Mammary epithelial cell (primary cell): ENCODE data around the gene RPL3.

Source experiments
- EZH2 ChIP-seq: IDR thresholded peaks from 2 replicates; pipeline ENCODE4 v1.6.1; 2012; ENCODE audit warnings: low read length, inconsistent platforms, borderline replicate concordance
- TF ChIP-seq, protein P1 (sequence below), 2 donors: IDR thresholded peaks in 1 of 2; conservative IDR thresholded peaks in 1 of 2; 2 replicates each; pipeline ENCODE4 v1.5.1; 2011 to 2012; ENCODE audit warnings: inconsistent platforms in 2 of 2, low read length in 2 of 2, mild to moderate bottlenecking in 2 of 2, control low read depth in 1 of 2, low read depth in 1 of 2; ENCODE audit not compliant: insufficient read depth in 1 of 2; ENCODE audit errors: extremely low read depth in 1 of 2

DNA sequence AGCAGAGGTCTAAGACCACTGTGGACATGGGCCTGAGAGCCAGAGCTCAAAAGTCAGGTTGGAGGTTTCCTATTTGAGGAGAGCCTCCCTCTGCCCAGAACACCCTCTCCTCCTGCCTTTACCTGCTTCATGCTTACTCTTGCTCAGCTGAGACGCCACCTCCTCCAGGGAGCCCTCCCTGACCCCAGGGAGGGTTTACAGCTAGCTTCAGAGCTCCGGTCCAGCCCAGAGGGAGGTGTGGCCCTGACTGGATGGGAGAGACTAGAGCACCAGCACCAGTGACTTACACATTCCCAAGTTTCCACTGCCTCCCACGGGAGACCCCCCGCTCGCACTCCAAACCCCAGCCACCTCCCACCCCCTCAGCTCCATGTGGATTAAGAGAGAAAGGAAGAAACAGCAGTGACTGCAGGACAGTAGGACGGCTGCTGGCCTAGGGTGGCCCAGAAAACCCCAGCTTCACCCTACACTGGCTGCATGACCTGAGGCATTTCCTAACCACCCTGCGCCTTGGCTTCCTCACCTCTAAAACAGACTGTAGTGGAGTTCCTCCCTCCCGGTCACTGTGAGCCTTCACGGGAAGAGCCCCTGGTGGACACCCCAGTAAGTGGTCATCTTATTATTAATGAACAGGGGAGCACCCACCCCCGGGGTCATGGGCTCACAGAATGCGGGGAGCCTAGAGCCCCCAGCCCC is 50.2 kb downstream of the RPL3 start:
- TF ChIP-seq, protein P1, sequence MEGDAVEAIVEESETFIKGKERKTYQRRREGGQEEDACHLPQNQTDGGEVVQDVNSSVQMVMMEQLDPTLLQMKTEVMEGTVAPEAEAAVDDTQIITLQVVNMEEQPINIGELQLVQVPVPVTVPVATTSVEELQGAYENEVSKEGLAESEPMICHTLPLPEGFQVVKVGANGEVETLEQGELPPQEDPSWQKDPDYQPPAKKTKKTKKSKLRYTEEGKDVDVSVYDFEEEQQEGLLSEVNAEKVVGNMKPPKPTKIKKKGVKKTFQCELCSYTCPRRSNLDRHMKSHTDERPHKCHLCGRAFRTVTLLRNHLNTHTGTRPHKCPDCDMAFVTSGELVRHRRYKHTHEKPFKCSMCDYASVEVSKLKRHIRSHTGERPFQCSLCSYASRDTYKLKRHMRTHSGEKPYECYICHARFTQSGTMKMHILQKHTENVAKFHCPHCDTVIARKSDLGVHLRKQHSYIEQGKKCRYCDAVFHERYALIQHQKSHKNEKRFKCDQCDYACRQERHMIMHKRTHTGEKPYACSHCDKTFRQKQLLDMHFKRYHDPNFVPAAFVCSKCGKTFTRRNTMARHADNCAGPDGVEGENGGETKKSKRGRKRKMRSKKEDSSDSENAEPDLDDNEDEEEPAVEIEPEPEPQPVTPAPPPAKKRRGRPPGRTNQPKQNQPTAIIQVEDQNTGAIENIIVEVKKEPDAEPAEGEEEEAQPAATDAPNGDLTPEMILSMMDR (conservative IDR thresholded peaks at IDR 0.05 in 1 of 2, IDR thresholded peaks at IDR 0.05 in 1 of 2; ENCODE audit: extremely low read depth in 1 of 2, insufficient read depth in 1 of 2, low read depth in 1 of 2, low read length in 2 of 2), result no peak
- no peak for TF ChIP-seq EZH2
